Activated CD8-positive, alpha-beta memory T cell treated with anti-CD3 and anti-CD28 coated beads for 4 hours (primary cell): ENCODE measurements around the gene PLCH1.

Experiments
- DNase-seq, 2 donors: peaks; one replicate each; pipeline ENCODE4 v3.0.0-alpha.2; 2020; ENCODE audit warnings: low read depth in 2 of 2

Gene PLCH1

DNA sequence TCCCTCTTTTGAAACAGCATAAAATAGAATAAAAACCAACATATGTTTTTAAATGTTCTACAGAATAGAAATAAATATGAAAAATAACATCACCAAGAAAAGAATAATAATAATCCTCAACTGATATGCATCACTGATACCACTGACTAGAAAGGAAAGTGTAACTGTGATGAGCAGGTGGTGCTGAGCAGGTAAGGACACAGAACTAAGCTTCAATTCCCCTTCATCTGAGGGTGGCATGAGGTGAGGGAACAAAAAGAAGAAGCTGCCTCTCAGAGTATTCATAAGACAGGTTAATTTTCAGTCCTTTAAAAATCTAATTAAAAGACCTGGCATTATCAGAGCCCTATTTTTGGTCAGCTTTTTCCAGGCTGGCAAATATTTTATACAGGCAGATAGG, 216.3 kb downstream of the PLCH1 start:
- DNase-seq: no peak

GRCh38 chr3:155525324-155525833, 219.5 kb downstream of the PLCH1 start:
- DNase-seq: no peak

DNA sequence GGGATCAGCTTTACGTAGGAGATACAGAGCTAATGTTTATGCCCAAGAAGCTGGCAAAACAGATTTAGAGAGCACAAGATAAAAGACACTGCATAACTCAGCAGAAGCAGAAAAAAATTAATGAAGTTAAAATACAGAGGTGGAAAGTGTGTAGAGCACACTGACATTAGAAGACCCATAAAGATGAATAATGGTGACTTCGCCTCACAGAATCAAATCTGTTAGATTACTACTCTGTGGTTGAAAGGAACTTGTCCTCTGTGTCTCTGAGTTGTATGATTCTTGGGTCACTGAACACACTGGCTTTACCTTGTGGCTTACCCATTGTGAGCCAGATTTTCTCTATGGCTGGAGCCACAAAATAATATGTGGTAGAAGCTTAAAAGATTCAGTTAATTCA, 224.4 kb downstream of the PLCH1 start:
- no peak for DNase-seq

GRCh38 chr3:155519078-155519477, 225.8 kb downstream of the PLCH1 start:
- DNase-seq: no peak

DNA sequence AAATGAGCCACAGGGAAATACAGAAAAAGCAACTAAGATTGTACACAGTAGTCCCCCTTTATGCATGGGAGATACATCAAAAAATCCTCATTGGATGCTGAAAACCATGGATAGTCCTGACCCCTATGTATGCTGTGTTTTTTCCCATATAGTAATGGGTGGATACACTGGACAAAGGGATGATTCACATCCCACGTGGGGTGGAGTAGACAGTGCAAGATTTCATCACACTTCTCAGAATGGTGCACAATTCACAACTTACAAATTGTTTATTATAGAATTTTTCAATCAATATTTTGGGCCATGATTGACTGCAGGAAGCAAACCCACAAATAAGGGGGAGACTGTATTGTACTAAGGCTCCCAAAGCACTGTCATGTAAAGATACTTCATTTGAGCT, 227.0 kb downstream of the PLCH1 start:
- no peak for DNase-seq

DNA sequence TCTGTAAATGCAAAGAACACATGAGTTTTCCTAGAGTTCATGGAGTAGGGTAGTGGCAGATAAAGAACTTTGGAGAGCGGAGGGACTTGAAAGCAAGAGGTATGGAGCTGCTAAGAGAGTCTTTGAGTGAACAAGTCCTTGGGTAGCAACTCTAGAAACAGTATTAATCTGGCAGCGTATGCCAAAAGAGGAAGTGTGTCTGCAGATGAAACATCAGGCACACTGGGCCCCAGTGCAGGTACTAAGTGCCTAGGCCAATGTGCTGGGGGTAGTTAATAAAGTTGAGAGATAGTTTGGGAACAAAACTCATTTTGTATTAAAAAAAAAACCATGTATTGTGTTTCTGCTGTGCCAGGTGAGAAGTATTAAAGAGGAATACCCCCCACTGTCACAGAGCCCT, 228.4 kb downstream of the PLCH1 start:
- DNase-seq: no peak

- DNase-seq: no peak
These were observed 232.0 kb downstream of the PLCH1 start for GRCh38 chr3:155512867-155513261.

DNA sequence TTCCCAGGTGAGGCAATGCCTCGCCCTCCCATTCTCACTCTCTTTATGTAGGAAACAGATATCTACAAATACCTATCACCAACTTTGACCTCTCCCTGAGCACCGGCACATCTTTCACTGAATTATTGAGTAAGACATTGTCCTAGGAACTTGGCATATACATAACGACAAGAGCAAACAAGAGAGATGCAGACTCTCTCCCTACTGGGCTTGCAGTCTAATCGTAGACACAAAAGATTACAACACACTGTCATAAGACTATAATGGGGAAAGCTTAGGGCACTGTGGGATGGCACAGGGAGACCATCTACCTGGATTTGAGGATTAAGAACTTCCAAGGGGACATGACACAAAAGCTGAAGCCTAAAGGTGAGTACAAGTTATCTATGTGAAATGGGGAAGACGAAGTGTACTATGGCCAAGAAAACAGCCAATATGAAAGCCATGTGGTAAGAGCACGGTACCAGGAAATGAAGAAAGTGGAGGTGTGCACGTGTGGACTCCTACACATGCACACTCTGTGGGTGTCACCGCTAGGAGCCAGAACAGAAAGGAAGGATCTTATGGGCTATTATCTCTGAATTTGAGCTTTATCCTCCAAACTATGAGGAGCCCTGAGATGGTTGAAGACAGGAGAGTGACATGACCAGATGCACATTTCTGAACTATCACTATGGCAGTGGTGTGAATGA, 232.6 kb downstream of the PLCH1 start:
- DNase-seq: no peak

- DNase-seq: no peak
These were observed 240.2 kb downstream of the PLCH1 start for GRCh38 chr3:155504682-155505081.

DNA sequence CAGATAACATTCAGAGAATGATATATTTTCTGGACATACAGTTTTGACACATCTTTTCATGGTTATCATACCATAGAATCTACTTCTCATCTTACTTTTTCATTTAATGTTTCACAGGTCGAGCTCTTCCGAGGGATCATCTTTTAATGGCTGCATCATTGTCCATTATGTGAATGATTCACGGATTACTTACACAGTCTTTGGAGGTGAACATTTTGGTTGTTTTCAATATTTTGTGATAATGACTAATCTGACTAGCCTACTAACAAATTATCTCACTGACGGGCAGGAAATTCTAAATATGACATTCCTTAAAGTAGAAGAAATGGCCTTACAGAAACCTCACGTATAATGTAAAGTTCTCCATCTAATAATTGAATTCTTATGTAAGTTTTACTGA, 242.2 kb downstream of the PLCH1 start:
- DNase-seq: no peak

- DNase-seq: no peak
These were observed 244.6 kb downstream of the PLCH1 start for GRCh38 chr3:155500194-155500818.

DNA sequence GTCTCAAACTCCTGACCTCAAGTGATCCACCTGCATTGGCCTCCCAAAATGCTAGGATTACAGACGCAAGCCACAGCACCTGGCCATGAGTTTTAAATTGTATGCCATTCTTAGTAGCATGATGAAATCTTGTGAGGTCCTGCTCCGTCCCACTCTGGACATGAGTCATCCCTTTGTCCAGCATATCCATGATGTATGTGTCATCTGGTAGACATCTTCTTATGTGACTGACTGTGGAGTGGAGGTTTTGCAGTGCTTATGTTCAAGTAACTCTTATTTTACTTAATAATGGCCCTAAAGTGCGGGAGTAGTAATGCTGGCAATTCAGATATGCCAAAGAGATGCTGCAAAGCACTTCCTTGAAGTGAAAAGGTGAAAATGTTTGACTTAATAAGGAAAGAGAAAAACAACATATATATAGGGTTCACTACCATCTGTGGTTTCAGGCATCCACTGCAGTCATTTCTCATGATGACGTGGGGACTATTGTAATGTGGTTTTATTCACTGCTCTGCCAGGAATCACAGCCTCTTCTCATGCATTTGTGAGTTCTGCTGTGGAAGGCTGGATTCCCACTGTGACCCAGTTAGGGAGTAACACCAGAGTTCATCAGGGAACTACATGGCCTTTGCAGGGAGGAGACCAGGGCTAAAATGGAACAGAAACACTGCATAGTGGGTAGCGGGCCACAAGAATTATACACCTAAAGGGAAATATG, 246.8 kb downstream of the PLCH1 start:
- DNase-seq: no peak

DNA sequence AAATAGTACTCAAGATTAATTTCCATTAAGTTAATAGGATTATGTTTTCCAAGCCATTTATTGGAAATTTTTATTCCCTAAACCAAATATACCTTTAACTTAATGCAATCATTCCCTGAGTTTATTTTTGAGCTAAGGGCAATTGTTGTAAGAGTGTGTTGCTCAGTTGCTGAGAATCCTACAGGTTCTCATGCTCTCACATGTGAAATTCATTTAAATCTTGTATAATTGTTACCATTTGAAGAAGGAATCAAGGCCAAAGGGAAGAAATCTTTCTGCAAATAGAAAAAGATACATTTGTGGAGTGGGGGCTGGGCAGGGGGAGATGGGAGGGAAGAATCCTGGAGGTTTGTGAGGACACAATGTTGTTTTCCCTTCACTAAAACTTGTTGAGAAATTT, 248.7 kb downstream of the PLCH1 start:
- no peak for DNase-seq

DNA sequence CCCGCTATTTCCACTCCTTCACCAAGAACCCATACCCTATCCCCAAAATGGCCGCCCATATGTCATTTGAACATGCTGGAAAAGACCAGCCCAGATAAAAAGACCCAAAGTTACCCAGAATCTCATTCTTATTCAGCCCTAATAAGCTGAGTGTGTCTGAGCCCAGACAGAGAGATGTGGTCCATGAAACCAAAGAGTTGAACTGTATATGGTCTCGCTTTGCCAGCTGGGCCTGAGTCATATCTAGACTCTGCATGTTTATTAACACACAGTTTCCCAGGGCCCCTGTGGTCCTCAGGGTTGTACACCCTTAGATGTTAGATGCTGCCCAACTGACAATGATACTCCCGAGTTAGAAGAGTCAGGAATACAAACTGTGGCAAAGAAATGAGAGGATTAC, 249.5 kb downstream of the PLCH1 start:
- no peak for DNase-seq

- no peak for DNase-seq
These were observed 250.5 kb downstream of the PLCH1 start for GRCh38 chr3:155494332-155494731.

DNA sequence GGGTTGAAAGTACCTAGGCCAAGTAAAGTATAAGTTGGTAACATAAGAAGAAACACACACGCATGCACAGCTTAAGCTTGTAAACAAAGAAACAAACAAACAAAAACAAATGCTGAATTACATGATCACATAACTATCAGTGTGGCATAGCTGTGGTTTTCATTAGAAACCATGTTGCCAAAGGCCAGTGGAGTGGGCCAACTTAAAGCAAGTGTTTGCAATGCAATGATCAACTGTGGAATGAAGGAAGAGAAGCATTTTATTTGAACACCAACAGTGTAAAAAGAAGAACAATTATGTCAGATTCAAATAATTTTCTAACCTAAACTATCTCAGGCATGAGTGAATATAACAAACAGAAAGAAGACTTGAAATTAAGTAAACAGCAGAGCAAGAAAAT, 252.0 kb downstream of the PLCH1 start:
- DNase-seq: no peak

DNA sequence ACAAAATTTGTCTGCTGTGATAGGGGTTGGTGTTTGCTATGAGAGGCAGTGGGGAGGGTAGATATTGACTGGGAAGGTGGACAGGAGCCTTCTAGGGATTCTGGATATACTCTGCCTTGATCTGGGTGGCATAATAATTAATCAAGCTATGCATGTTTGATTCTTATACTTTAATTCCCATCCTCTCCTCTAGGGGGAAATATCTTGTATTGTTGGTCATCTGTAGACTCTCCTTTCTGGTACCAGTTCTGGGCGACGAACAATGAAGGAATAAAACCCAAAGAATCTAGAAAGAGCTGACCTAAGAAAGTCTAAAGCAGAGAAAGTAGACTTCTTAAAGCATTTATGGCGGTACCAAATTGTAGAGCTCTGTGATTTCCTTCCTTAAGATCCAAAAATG, 253.2 kb downstream of the PLCH1 start:
- no peak for DNase-seq

GRCh38 chr3:155488671-155489070, 256.2 kb downstream of the PLCH1 start:
- DNase-seq: no peak

- no peak for DNase-seq
These were observed 259.0 kb downstream of the PLCH1 start for GRCh38 chr3:155485897-155486296.

DNA sequence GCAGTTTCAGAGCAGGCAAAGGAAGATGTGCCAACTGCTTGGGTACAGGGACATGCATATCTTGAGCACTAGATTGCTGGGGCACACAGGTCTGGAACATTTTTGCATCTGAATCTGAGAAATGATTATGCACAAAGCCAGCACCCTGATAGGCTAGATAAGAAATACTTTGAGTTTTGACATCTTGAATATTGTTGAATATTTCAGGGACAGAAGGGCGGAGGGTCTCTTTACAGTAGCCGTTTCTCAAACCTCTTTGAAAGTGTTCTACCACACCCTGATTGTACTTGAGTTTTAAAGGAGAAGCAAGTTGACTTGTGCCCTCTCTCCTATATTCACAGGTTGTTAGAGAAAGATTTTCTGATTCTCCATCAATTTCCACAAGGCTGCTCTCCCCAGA, 263.3 kb downstream of the PLCH1 start:
- DNase-seq: no peak

GRCh38 chr3:155481089-155481488, 263.8 kb downstream of the PLCH1 start:
- DNase-seq: no peak

DNA sequence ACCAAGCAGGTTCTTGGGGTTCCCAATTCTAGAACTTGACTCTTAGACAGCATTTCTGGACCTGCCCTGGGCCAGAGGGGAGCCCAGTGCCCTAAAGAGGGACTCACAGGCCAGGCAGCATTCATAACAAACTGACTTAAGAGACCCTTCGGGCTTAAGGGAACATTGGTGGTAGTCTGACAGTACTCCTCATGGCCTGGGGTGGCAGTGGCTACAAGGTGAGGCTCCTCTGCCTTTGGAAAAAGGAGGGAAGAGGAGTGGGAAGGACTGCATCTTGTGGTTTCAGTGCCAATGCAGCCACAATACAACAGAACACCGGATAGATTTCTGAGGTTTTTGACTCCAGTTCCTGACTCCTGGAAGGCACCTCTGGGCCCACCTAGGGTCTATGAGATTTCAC, 279.2 kb downstream of the PLCH1 start:
- DNase-seq: no peak

DNA sequence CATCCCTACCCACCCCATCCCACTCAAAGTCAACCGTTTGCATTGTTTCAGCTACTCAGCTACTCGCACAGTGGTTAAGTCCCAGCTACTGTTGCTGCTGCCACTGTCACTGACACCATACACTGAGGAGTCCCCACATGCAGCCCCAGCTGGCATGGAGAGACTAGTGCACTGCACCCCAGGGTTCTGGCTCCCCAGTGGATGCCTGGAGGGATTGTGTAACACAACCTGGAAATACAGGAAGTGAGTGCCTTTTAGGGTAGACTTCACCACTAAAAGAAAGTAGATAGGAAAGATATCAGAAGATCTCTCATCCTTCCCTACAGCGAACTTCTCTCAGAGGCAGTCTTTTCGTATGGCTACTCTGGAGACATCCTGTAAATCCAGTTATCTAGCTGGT, 282.2 kb downstream of the PLCH1 start:
- no peak for DNase-seq
